Lung microvascular endothelial cell (primary cell): ENCODE measurements around the gene CBY3. TPM values are rescaled to one million over a fixed set of nuclear protein-coding genes. Genes with fewer than 3 reads are reported as not detected.
"Not testable (repeated sequence)": the region's sequence is repeated elsewhere in the genome, so short reads cannot be mapped to it uniquely, and the experiment has no call there.

Experiments
- DNase-seq, 2 donors: peaks; one replicate each; pipeline versions ENCODE4 v3.0.0 to v3.0.0-alpha.2; 2010; ENCODE audit warnings: low read depth in 2 of 2
- total RNA-seq: library from RNA; depleted of rRNA; stranded (reverse); fragments of >200 nt; gene quantifications from 2 replicates; pipeline ENCODE4 v1.2.1, GENCODE V29; 2014

CBY3 gene
- total RNA-seq: 0.22 TPM in 1 of 2 replicates, not detected in the other

DNA sequence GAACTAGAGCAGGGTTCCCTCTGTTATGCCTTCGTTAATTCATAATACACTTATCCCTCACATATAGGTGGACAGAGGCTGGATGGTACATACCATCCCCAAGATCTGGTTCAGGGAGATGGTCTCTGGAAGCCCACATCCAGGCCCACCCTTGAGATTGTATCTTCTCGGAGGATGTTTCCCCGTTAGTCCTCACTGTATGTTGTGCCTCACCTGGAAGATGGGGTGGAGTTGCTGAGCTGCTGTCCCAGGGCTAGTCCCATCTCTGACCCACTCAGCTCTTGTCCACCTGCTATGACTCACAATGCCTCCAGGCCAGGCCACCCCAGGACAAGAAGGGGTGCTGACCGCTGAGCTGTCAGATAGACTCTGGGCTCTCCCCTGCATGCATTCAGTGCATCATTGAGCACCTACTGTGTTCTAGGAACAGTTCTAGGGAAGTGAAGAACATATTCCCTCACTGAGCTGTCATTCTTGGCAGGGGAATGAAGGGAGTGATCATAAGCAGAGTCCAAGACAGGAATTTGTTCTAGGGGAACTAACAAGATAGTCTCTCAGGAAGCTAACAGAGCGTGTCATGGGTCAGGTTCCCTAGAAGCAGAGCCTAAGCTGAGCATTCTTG is at the start of gene CBY3:
TSS of gene CBY3 (minus strand) at position 255 of the 622 bp plus-strand sequence. CDS start at position 139, 116 bp downstream.
- DNase-seq: no peak

DNA sequence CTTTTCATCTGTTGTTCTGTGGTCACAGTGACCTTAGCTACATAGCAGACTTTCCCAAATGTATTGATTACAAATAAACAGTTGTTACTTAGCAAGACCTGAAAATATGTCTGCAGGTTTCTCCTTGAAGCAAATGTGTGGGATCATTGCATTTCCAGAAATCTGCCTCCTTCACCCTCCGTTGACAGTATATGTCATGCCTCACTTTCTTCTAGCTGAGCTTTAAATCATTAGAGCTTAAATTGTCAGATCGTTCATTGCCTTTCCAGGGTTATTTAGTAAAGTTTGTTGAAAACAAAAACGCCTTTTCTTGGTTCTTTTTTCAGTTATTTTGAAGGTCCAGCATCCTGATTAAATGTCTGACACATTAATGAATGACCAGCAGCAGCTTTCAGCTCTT is 49.5 kb upstream of the CBY3 start:
- DNase-seq: no peak

DNA sequence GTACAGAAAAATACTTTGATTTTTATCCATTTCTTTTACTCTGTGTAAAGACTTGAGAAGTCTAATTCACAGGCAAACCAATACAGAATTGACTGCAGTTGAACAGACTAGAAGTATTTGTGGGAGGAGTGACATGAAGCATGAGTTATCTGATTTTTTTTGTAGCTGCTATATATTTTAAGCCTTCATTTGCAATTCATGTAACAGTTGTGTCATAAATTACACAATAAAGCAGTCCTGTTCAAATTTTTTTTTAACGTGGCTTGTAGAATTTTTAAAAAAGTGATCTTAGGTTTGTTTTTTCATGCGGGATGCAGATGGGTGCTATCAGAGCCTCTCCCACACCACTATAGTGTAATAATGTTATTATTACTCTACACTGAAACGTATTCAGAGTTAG is 48.9 kb upstream of the CBY3 start:
- DNase-seq: no peak

DNA sequence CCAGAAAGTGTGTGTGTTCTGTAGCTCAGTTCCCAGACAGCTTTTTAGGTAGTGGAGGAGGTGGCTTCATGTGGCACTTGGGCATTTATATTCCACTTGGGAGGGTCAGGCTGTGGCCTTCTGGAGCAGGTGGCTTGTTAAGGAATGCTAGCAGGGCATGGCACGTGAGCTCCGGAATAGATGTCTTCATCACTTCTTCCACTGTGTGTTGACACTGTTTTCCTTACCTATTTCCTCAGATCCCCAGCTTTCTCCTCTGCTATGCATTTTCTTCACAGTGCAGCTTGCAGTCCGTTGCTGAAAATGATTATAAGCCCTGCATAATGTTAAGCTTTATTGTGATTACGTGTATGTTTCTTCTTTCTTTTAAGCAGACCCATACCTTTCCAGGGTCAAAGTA is 48.5 kb upstream of the CBY3 start:
- no peak for DNase-seq

DNA sequence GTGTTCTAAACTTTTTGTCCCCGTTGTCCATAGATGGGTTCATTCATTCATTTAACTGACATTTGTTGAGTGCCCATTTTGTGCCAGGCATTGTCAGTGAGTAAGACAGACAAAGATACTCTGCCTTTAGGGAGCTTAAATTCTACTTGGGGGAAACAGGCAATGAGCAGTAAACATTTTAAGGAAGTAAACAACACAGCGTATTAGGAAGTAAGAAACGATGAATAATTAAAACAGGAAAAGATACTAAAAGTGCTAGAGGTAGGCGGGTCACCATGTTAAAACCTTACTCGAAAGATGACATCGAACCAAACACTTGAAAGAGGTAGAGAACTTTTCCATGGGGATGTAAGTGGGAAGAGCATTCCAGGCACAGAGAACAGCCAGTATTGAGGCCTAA is 46.3 kb upstream of the CBY3 start:
- DNase-seq: no peak

DNA sequence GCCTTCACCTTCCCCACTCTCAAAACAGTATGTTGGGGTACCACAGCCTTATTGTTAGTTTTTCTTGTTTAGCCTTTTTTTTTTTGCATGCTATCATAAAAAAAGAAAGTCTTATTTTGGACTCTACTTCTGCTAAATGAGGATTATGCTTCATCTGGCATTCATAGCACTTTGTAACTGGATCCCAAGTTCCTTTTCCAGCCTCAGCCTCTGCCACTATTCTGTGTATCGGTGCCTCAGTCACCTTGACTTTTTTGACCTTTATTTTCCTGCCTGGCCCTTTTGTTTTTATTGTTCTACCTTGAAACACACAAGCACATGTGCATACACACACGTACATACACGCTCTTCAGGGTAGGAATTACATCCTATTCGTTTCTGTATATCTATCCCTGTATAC is 43.3 kb upstream of the CBY3 start:
- DNase-seq: no peak

DNA sequence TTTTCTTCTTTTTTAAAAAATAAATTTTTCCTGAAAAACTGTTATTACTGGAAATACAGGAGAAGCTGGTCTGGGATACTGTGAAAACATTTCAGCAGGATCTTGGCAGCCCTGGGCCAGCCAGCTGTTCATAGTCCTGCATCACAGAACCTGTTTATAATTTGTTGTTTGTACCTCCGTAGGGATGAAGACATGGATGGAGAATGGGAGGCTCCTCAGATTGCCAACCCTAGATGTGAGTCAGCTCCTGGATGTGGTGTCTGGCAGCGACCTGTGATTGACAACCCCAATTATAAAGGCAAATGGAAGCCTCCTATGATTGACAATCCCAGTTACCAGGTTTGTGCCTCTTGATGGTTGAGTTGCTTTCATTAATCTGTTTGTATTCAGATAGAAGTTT is 39.4 kb upstream of the CBY3 start:
- peak in 1 of 2 donors; percentile 8 for DNase-seq

DNA sequence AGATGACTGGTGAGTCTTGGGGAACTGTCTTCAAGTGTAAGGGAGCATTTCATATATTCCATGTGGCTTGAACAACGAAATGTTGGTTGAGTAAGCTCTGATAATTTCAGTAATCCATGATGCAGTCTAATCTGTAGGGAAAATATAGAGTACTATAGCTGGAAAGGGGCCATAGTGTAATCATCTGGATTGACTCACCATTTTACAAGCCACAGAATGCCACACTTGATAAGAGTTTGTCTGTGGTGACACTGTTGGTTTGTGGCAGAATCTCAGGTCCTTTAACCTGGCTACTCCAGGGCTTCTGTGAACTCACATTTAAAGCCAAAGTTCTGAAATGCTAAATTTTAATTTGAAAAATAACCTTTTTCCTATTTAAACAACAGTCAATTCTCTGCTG is 35.5 kb upstream of the CBY3 start:
- no peak for DNase-seq

DNA sequence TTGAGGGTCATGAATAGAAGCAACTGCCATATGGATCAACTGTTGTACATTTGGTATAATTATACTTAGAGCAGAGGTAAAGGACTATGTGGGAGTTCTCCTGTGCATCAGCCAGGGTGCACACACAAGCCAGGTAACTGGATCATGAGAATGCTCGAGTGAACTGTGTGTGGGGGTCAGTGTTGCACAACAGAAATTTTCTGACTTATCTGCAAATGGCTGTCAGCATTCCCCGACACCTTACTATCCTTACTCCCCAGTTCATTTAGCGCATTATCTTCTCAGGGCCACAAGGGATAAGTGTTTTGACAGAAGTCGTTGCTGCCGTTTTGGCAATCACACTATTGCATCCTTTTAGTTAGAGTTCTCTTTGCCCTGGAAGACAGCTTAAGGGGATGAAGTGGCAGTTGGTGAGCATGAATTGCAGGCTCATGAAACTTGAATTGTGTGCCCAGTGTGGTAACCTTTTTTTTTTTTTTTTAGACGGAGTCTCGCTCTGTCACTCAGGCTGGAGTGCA is 19.6 kb upstream of the CBY3 start:
- DNase-seq: peak; percentile 12 to 28

DNA sequence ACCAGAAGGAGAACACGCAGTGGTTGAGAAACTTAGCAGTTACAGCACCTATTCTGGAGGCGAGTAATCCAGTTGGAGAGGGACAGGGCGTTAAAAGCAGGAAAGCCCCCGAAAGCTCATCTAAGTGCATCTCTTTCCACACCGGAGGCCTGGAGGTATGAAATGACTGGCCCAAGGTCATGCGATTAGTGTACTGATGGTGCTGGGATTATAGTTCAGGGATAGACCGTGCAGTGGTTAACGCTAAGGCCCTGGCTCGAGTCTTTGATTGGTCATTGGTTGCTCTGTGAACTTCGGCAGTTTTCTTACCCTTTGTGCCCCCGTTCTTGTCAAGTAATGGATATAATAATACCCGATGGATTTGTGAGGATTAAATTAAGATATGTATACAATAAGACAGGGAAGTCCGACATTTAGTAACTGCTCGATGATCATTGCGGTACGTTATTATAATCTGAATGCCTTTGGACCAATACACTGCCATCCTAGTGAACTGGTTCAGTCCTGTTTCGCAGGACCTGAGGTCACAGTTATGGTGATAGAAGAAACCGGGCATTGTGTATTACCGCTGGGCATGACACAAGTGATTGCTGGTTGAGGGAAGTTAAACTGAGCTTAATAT is 18.9 kb upstream of the CBY3 start:
- peak; percentile 64 to 66 for DNase-seq

DNA sequence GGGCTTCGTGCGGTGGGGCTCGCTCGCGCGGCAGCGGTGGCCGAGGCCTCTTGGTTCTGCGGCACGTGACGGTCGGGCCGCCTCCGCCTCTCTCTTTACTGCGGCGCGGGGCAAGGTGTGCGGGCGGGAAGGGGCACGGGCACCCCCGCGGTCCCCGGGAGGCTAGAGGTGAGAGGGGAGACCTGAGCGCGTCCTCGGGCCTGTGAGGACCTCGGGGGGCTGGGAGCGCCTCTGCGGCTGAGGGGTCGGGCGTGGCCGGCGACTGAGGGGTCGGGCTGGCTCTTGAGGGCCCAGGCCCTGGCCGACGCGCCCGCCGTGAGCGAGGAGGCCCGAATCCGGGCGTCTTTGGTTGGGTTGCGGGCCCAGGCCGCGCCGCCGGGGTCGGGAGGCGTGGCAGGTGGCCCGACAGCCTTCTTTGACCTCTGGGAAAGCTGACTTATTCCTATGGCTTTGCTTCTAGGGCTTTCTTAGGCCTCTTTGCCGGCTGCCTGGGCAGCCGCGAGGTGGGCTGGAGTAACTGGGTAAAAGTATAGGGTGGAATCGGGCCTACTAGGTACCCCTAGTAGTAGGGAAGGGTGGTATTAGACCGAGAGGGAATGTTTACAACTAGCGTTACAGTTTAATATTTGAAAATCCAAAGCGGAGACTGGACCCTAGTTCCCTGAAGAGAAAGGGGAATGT is 18.2 kb upstream of the CBY3 start, which contains the start of gene CANX:
TSS of gene CANX (plus strand) at position 33 of the 681 bp plus-strand sequence. CDS start 6,715 bp downstream, outside the sequence.
- DNase-seq: no peak

DNA sequence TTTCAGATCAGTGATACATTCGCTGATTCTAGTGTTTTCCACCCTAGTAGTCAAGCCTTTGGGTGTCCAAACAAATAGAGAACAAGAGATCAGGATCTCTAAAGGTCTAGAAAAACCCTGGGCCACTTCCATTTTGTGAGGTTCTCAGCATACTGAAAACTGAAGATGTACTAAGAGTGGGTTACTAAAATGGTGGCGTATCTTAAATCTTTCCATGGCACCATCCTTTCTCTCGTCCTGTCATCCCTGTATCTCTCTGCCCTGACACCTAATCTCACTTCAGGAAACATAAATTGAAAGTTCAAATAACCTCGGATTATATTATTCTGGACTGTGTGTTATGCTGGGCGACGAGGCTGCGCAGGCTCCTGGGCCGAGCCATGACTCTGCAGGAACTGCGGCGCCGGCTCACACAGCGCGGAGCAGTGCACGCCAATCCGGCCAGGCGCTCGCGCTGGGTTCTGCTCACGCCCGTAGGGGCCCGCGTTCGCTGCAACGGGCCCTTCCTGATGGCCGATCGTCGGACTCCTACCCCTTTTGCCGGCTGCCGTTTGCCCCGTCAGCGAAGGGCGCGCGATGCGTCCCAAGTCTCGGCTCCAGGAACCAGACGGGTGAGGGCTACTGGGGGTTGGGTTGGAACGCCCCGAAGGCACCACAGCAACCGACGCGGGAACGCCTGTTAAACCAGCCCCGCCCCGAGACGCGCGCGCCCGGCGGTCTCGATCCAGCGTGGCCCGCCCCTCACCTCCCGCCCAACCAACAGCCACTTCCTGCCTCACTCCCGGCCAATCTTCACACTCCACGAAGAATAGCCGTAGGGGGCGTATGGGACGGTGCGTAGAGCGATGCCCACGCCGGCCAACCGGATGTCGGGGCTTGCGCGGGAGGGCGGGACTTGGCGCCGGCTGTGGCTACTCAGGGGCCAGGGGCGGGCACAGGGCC is 17.4 kb upstream of the CBY3 start:
- peak; percentile 100 for DNase-seq

DNA sequence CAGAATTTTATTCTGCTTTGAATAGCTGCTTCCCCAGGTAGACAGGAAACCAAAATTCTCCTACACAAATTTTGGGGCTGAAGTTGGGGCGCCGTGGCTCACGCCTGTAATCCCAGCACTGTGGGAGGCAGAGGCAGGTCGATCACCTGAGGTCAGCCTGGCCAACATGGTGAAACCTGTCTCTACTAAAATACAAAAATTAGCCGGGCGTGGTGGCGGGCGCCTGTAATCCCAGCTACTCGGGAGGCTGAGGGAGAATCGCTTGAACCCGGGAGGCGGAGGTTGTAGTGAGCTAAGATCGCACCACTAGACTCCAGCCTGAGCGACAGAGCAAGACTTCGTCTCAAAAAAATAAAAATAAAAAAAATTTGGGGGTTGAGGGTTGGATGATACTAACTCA is 16.7 kb upstream of the CBY3 start:
- DNase-seq: not testable (repeated sequence)

DNA sequence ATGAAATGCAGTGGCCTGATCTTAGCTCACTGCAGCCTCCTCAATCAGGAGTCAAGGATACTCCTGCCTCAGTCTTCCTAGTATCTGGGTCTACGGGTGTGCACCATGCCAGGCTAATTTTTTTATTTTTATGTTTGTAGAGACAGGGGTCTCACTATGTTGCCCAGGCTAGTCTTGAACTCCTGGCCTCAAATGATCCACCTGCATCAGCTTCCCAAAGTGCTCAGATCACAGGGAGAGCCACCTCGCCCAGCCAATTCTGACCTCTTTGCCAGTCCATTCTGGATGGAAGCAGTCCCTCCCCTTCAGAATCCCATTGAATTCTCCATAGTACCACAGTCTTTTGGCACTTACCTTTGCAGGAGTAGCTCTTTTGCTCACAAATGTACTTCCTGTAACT is 16.3 kb upstream of the CBY3 start:
- DNase-seq: no peak

DNA sequence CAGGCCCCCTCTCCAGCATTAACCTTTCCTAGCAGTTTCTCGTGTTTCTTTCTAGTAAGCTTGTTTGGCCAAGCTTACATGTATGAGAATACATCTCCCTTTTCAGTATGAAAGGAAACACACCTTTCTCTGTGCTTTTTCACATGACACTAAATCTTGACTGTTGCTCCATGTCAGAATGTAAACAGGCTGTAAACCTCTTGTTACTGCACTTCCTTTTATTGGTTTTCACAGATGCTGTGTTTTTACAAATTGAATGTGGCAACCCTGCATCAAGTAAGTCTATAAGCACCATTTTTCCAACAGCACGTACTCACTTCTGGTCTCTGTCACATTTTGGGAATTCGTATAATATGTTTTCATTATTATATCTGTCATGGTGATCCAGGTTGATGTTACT is 15.8 kb upstream of the CBY3 start:
- no peak for DNase-seq

DNA sequence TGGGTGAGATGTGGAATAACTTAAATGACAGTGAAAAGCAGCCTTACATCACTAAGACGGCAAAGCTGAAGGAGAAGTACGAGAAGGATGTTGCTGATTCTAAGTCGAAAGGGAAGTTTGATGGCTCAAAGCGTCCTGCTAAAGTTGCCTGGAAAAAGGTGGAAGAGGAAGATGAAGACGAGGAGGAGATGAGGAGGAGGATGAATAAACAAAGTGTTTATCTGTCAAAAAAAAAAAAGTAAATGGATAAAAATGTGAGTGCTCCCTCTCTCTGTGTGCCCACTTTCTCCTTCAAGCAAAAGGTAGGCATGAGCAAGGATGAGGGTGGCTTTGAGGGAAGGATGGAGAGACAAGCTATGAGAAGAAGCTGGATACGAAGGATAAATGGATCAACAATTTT is 13.7 kb upstream of the CBY3 start:
- no peak for DNase-seq

DNA sequence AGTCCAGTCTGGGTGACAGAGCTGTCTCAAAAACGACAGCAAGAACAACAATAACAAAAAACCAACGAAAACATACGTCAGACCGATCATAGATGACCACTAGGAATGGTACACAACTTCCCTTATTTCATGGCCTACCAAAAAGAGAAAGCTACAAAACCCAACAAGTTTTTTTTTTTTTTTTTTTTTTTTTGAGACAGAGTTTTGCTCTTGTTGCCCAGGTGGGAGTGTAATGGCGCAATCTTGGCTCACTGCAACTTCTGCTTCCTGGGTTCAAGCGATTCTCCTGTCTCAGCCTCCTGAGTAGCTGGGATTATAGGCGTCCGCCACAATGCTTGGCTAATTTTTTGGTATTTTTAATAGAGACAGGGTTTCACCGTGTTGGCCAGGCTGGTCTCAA is 8.4 kb upstream of the CBY3 start:
- not testable (repeated sequence) for DNase-seq

DNA sequence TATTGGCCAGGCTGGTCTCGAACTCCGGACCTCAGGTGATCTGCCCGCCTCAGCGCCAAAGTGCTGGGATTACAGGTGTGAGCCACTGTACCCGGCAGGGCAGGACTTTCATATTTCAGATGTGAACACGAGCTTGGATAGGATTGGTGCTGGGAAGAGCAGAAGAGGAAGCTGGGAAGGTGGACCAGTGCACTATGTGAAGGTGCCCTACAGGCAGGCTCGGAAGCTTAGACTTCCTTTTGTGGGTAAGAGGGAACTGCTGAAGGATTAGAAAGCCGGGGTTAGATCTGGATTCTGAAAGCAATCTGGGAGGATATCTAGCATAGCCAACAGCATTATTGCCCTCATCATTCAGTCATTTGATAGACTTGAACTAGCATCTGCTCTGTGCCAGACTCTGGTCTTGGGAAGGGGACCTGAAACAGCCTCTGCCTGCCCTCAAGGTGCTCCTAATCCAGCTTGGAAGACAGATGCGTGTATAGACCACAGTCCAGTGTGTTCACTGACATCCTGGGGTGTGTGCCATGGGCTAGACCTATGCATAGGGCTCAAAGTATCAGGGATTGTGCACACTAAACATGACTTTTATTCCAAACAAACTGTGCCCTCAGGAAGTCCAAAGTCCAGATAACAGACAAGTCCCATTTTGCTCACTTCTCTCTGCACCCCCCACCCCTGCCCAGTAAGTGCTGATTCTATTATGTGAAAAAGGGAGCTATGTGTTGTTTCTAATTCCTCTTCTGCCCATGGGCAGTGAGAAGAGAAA is 637 bp downstream of the CBY3 start:
- no peak for DNase-seq

DNA sequence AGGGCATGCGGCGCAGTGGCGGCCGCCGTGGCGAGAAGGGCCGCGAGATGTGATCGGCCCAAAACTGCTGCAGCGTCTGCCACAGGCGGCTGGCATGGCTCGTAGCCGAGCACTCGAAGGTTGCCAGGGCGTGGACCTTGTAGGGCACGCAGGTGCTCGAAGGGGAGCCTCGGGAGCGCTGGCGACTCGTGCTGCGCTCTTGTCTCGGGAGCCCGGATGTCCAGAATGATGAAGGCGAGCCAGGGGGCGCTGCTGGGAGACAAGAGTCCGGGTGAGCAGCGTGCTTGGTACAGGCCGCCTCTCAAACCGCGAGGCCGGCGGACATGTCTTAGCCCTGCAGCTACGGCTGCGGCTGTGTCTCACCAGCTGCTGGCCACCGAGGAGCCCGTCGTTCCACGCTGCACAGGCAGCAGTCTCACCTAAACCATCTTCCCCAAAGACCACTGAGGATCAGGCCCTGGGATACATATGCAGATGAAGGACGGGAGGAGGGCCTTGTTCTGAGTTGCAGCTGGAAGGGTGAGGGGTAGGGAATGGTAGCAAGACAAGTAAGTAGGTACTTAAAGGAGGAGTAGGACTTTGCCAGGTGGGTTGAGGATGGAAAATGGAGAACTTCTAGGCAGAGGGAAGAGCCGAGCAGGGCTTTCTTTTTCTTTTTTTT is 1.7 kb downstream of the CBY3 start:
- peak; percentile 69 to 76 for DNase-seq
